Left renal pelvis (tissue), 4 donors: ENCODE measurements around the gene SLC38A2. TPM values are rescaled to one million over a fixed set of nuclear protein-coding genes. Genes with fewer than 3 reads are reported as not detected.

Experiments used
- DNase-seq, 4 donors: peaks; one replicate each; pipeline ENCODE4 v3.0.0-alpha.2; 2013; ENCODE audit warnings: low read depth in 4 of 4, low spot score in 3 of 4
- polyA plus RNA-seq, 4 donors: library from polyadenylated mRNA; unstranded; fragments of 120-200 nt; gene quantifications; one replicate each; pipeline ENCODE4 v1.2.1, GENCODE V29; 2013; ENCODE audit not compliant: insufficient read length in 4 of 4

SLC38A2 gene
- polyA plus RNA-seq, 4 donors: 180 to 241 (median 226) TPM

DNA sequence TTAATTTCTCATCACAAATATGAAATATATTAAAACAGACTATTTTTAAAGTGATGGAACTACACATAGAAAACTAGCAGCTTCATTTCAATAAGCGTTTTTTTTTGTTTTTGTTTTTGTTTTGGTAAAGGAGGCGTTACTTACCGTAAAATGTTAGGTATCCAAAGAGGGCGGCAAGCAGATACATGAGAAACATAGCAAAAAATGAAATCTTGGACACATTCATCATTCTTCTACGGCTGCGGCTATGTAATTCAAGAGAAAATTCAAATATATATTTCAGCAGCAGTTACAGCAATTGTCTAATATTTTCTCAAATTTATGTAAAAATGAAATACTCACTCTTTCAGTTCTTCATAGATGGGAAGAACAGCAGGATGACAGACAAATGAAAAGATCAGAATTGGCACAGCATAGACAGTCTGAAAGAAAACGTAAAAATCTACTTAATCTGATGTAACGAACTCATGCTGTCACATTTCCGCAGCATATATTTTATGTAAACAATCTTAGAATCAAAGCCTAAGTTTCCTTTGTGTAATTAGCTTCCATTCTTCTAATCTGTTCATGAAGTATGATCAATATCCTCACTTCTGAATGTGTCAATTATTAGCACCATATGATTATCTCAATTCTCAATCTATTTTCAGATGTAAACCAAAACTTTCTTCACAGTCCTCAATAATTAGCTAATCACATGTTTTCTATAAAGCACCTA, 8.8 kb downstream of the SLC38A2 start:
- no peak for DNase-seq

DNA sequence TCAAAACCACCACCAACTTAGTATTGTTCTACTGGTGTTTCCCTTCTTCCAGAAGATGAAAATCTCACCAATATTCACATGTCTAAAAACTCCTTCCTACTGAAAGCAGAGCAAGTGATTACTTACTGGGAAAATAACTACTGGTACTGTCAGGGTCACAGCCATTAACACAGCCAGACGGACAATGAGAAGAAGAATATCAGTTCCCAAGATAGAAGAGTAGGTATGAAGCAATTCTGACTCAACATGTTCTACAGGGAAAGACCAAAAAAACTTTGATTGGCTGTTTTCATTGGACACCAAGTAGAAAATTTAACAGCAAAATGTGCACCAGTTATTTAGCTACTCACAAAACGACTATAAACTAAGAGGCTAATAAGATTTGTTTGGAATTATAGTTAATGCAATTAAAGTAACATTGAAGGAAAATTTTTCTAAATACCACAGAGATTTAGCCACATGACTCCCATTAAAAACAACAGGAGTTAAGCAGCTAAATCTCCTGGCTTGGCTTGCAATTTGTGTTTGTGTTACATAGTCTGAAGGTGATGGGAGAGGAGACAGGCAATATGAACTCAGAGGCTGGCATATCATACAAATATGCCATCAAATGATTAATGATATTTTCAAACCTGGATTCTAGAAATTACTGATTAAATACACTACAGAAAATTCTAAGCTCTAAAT, 9.5 kb downstream of the SLC38A2 start:
- DNase-seq: no peak

DNA sequence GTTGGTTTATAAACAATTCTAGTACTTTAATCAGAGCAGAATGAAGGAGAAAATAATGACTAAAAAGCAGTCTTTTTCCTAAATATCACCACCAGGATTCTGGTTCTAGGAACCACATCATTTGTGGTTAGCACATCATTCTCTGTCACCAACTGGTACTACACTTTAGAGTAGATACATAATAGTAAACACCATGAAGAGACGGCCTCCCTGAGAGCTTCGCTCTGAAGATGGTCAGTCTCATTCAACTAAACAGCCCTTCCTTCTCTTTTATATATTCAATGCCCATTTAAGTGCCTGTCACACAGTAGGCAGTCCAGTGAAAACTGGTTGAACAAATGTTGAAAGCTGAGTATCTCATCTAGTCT, 10.9 kb downstream of the SLC38A2 start:
- DNase-seq: no peak

DNA sequence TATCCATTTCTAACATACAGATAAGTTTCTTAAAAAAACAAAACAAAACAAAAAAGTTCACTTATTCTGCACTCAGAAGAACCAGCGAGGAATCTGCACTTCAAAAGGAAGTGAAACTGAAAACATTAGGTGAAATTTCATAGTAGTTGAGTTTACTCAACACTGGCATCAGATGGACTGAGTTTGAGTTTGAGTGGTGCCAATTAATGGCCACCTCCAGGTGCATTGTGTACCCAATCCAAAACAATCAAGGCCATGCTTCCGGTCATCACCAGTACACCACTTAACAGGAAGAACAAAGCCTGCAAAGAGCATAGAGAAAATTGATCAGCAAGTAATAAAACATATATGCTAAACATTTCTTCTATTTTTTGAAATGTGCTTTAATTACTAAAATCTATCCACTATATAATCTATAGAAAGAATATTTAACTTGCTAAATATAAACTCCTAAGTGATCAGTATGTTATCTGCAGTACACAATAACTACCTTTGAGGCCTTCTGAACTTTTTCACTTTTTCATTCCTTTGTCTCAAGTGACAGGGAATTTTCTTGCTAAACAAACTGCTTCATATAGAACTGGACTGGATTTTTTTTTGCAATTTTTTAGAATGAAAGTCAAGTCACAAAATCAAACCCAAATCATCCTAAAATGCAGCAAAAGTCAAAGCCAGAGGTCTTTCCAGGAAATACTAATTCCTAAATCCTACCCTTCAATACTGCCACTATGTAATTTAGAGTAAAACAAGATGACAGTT, 11.5 kb downstream of the SLC38A2 start:
- no peak for DNase-seq

DNA sequence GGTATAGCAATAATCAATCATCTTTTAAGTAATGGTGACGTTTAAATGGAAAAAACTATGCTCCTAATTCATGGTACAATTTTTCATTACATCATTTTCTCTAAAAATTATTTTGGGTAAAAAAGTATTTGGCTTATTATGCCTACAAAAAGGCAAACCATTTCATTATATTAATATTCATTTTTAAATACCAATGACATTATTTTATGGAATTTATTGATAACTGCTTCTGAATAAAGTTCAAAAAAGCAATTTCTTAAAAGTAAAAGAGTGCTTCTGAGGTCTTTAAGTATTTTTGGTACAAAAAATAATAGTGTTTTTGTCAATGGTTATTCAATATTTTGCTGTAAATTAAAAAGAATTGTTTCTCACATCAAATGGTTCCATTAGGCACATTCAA, 12.2 kb downstream of the SLC38A2 start:
- DNase-seq: no peak

DNA sequence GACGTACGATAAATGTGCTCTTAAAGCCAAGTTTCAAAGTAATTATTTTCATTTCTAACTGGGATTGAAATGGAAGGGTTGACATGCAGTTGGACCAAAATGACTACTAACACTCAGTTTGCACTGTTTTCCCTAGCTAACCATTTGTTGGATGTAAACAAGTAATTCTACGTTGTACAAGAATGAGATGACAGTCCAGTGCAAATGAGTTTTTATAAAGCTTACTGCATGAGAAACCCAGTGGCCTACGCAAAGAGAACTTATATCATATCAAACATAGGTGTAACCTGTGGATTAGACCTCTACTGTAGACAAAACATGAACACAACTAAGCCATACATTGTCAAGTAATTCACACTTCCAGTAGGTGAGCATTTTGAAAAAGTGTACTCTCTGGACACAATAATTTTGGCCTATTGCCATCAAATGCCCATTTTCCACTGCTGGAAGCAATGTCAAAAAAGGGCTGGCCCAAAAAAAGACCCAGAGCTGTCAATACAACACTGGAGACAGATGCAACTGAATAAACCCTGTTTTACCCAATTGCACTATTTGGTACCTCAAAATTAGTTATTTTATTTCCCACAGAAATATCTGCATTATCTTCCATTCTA, 12.8 kb downstream of the SLC38A2 start:
- DNase-seq: no peak

DNA sequence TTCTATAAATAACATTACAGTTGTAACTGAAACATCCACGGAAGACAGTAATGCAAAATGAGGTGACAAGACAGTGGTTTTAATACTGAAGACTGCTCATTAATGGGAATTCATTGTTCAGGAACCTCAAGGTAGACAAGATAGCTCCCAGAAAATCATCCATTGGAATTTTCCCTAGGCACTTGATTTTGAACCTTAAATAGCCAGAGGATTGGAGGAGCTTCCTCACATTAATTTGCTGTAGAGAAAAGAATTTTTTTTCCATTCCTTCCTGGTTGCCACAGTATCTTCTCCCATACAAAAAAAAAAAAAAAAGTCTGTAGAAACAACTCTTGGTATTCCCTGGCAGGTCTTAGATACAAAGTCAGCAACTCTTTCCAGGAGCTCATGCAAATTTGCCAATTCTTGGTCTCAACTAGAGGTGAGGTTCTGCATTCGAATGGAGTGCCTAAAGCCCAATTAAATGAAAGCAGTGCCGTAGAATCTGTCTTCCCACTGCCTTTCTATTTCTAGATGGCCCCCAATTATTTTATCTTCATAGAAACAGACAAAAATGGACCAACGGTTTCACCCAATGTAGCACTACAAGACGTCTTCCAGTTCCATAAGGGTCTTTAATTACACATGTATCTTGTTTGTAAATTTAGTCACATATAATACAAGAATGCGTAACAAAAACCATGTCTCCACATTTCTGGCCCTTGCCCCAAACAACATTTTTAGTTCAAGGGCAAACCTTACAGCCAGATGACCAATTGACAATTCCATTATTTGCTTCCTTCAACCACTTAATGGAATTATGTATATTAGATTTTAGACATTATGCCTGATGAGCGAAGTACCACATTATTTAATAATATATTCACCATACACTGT, 13.5 kb downstream of the SLC38A2 start:
- DNase-seq: no peak

DNA sequence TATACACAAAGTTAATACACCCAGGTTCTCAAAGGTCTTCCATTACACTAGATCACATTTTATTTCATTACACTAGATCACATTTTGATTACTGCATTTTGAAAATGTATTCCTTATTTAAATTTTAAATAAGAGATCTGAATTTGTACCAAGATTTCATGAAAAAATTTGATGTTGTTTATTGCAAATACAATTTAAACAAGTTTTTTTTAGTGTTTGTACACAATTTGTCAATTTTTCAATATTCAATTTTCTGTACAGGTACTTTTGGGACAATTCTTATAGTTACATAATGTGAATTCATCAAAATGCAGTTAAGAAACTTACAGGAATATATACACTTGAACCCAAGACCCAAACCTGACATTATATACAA, 14.3 kb downstream of the SLC38A2 start:
- no peak for DNase-seq

DNA sequence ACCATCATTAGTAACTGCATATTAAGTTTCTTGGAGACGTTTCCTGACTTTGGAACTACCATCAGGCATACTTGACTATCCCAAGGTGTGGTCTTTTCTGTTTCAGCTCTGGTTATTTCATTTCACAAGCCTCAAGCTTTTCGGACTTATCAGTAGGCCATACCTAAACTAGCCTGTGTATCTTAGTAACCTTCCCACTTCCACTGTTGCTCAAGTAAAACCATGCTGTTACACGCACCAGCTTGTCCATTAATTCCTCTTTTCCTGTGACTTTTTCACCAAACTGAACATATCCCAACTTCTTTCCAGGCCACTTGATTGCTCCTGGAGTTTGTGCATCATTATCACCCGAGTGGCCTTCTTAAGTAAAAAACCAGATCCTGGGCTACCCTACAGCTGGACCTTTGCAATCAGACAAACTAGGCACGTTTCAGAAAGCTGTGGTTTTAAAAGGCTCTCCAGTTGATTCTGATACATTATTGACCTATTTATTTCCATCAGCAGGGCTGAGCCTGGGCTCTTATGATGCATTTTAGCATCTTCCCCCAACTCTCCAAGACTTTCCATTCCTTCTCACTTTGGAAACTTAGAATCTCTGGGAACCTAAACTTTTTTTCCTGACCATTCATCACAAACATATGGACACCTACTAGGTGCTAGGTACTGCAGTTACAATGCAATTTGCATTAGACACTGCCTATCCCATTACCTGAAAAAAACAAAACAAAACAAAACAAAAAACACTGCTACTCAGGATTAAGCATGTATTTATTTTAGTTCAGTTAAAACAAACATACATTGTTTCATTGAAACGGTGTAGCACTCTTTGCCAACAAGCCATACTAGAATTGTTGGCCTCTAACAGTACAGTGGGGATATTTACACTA, 14.9 kb downstream of the SLC38A2 start:
- DNase-seq: no peak

DNA sequence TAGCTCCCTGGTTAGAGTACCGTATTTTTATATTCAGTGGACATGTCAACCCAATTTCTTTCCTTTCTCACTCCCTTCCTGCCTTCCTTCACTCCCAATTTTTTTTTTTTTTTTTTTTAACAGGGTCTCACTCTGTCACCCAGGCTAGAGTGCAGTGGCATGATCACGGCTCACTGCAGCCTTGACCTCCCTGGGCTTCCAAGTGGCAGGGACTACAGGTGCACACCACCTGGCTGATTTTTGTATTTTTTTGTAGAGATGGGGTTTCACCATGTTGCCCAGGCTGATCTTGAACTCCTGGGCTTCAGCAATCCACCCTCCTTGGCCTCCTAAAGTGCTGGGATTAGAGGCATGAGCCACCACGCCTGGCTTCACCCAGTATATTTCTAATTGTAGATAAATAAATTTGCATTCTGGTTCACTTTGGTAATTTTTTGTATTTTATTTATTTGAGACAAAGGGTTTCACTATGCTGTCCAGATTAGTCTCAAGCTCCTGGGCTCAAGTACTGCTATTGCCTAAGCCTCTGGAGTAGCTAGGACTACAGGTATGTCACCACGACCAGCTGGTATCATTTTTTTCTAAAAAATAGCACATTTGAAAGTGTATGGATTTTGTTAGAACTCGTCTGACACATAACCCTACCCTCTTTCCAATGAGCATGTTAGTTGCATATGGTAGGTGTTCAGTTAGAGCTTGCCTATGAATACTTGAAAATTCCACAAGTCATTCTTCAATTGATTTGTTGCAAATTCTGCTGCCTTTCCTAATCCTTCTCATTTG, 15.7 kb downstream of the SLC38A2 start:
- no peak for DNase-seq

DNA sequence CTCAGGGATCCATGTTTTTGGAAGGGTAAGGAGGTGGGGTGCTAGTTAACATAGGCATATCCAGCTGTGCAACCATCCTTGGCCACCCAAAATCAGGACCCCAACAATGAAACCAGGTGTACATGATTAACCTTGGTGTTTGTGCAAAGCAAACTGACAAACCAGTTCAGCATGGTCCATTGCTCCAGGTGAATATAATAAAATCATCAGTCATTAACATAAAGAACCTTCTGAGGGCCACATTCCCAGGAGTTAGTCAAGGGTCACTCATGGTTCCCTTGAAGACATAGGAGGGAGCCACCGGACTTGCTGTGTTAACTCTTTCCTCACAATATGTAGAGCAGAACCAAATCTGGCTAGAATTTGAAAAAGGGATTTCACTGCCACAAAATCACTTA, 17.8 kb downstream of the SLC38A2 start:
- no peak for DNase-seq

DNA sequence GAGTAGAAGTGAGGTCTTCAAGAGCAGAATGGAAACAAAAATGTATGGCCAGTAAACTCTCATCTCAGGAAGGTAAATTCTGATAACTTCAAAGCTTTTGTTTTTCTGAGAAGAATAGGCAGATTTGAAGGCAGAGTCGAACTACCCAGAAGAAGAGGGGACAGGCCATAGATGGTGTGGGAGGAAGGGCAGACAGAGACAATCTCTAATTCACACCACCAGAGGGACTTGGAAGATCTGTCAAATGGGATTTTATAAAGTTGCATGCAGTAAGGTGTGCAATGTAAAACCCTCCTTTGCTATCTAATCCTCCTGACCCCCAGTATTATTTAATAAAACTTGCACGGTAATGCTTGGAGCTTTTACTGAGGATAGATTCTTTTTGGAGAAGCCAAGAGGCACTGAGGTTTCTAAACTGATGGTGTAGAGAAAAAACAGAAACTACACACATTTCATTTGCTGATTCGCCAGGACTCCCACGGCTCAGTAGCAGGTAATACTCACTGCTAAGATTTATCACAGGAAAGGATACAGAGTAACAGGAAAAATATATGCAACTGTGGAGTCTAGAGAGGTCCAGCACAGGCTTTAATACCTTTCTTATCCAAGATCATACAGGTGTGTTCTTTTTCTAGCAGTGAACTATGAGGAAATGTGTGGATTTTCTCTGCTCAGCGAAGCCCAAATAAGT, 18.3 kb downstream of the SLC38A2 start:
- DNase-seq: no peak

DNA sequence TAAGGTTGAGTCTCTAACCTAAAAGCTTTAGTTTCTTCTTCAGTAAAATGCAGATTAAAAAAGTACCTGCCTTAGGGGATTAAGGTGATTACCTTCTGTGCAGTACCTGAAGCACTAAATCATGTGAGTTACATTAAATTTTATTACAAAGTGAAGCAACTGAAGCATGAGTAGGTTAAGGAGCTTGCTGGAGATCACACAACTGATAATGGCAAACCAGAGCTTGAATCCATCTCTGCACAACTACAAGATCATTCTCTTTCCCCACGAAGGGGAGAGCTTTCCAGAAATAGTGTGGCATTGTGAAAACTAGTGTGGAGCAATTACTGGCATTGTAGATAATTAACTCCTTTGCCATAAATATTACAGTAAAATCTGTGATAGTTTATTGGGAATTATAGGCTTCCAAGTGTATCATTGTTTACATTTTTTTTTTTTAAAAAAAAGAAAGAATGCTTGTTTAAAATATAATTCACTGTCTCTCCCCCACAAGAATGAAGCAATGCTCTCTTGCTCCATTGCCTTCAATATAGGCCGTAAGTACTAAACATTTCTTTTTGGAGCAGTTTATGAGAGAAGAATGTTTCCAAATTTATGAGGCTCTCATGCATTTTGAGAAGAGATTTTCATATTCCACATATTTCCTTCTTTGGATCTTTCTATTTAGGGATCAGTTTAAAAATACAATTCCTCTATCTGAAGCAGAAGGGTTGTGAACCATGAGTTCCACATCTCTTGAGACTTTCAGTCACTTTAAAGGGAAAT, 20.5 kb downstream of the SLC38A2 start:
- no peak for DNase-seq

DNA sequence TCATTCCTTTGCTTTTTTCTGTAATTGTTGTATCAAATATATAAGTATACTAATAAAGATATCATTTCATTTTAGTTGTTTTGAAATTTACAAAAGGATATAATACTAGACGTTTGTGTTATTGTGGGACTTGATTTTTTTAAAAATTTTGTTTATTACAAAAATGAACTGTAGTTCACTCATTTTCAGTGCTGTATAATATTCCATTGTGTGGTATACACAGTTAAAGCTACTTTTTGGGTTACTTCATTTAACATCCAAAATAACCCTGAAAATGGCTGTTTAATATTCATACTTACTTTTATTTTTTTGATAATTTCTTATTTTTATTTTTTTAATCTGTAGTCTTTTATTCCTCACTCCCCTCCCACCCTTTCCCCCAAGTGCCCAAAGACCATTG, 21.4 kb downstream of the SLC38A2 start:
- no peak for DNase-seq

DNA sequence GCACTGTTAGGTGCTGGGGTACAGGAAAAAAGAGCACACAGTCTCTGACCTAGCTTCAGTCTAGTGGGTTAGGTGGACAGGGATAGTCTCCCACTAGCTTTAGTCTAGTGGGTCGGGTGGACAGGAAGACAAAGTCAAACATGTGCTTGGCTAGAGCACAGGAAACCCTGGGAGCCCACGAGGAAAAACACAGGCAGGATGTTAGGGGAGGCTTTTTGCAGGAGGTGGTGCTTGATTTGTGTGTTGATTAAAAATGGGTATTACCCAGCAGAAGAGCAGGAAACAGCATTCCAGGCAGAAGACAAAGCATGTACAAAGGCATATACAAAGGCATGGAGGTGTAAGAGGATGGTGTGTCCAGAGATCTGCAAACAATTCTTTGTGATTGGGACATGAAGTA, 23.3 kb downstream of the SLC38A2 start:
- no peak for DNase-seq

DNA sequence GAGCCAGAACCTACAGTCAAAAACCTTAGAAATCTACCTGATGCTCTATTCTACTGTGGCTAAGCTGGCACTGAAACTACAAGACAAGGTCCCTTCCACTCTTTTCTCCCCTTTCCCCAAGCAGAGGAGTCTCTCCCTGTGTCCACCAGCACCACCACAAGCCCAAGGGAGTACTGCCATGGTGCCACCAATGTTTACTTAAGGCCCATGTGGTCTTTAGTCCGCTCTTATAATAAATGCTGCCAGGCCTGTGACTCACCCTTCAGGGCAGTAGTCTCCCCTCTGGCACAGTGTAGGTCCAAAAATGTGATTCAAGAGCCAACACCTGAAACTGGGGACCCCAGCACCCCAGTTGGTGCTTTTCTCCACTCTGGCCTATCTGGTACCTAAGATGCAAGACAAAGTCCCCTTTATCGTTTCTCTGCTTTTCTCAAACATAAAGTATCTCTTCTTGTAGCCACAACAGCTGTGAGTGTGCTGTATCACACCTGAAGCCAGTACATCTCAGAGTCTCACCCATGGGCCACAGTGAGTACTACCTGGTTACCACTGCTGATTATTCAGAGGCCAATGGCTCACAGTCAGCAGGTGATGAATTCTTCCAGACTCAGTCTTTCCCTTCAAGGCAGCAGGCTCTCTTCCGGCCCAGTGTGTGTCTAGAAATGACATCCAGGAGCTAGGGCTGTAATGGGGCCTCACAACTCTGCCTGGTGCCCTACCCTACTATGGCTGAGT, 29.3 kb downstream of the SLC38A2 start:
- no peak for DNase-seq

DNA sequence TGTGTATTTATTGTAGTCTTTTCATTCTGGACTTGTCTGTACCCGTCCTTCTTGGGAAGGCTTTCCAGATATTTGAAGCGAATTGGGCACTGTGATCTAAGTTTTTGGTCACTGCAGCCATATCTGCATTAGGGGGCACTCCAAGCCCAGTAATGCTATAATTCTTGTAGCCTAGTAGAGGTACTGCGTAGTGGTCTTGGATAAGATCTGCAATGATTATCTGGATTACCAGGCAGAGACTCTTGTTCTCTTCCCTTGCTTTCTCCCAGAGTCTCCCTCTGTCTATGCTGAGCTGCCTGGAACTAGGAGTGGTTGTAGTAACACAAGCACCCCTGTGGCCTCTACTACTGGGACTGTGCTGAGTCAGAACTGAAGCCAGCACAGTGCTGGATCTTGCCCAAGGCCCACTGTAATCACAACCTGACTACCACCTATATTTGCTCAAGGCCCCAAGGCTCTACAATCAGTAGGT, 30.0 kb downstream of the SLC38A2 start:
- no peak for DNase-seq
